GM21576 (cell line): ENCODE data around the gene EIF6.

Experiments used
- ATAC-seq: cut with Tn5 transposase; IDR thresholded peaks from one replicate; pipeline ENCODE4 v1.9.1; 2021; ENCODE audit warnings: mild to moderate bottlenecking, moderate library complexity; ENCODE audit not compliant: unreplicated experiment

The EIF6 gene

GRCh38 chr20:35281506-35282101 lies 3.0 kb downstream of the EIF6 start:
- no peak for ATAC-seq

GRCh38 chr20:35280523-35280922 lies 4.0 kb downstream of the EIF6 start:
- no peak for ATAC-seq

- ATAC-seq, result no peak
Observed at GRCh38 chr20:35279533-35280174, 4.9 kb downstream of the EIF6 start.

GRCh38 chr20:35279040-35279439 lies 5.5 kb downstream of the EIF6 start:
- no peak for ATAC-seq

- ATAC-seq, result peak; percentile 73
Observed at GRCh38 chr20:35277531-35278395, 6.8 kb downstream of the EIF6 start, which contains the start of gene MMP24OS. MMP24OS (minus strand) TSS chr20:35278122; CDS start chr20:35277929, 193 bp downstream.

- ATAC-seq, result no peak
Observed at GRCh38 chr20:35277127-35277526, 7.4 kb downstream of the EIF6 start.

- no peak for ATAC-seq
Observed at GRCh38 chr20:35276408-35276807, 8.2 kb downstream of the EIF6 start.

- ATAC-seq, result no peak
Observed at GRCh38 chr20:35275741-35276251, 8.8 kb downstream of the EIF6 start.

GRCh38 chr20:35274172-35275092 lies 10.1 kb downstream of the EIF6 start:
- no peak for ATAC-seq

- ATAC-seq, result no peak
Observed at GRCh38 chr20:35273449-35274171, 11.0 kb downstream of the EIF6 start.

GRCh38 chr20:35271904-35272303 lies 12.7 kb downstream of the EIF6 start:
- no peak for ATAC-seq

GRCh38 chr20:35271073-35271882 lies 13.3 kb downstream of the EIF6 start:
- ATAC-seq, result no peak

GRCh38 chr20:35270021-35270902 lies 14.3 kb downstream of the EIF6 start:
- no peak for ATAC-seq

GRCh38 chr20:35269055-35269781 lies 15.4 kb downstream of the EIF6 start:
- no peak for ATAC-seq

GRCh38 chr20:35267092-35267491 lies 17.5 kb downstream of the EIF6 start:
- ATAC-seq, result no peak

- no peak for ATAC-seq
Observed at GRCh38 chr20:35264755-35265154, 19.8 kb downstream of the EIF6 start.
